ENCODE measurements around the gene KRTAP10-10. TPM values are rescaled to one million over a fixed set of nuclear protein-coding genes. Genes with fewer than 3 reads are reported as not detected.
"Not testable (repeated sequence)": the region's sequence is repeated elsewhere in the genome, so short reads cannot be mapped to it uniquely, and the experiment has no call there.

KRTAP10-10 gene
- total RNA-seq, 1 donor = not detected

DNA sequence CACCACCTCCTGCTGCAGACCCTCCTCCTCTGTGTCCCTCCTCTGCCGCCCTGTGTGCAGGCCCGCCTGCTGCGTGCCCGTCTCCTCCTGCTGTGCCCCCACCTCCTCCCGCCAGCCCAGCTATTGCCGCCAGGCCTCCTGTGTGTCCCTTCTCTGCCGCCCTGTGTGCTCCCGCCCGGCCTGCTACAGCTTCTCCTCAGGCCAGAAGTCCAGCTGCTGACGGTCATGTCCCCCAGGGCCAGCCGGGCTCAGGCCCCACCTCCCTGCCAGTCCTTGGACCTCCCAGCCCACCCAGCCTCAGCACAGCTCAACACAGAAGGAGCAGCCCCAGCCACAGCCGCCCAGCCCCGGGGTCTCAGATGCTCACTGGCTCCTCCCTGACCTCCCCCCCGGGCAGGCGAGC, 9.3 kb upstream of the KRTAP10-10 start:
- H3K4me1 ChIP-seq (ENCODE audit: insufficient read depth, low read length); H3K27me3 ChIP-seq (ENCODE audit: insufficient read depth, low read length); H3K4me3 ChIP-seq (ENCODE audit: low read length): not testable (repeated sequence)
- peaks cover 32% of the 10 kb centered on the region for H3K9me3 ChIP-seq (ENCODE audit: low read depth, low read length)

GRCh38 chr21:44628707-44629391, 8.3 kb upstream of the KRTAP10-10 start:
- no peak overlapping the region for H3K4me3 ChIP-seq (ENCODE audit: low read length)
- peaks cover 3% of the 10 kb centered on the region for H3K27me3 ChIP-seq (ENCODE audit: insufficient read depth, low read length)
- peaks cover 24% of the 10 kb centered on the region for H3K9me3 ChIP-seq (ENCODE audit: low read depth, low read length)
- peaks cover 4% of the 10 kb centered on the region for H3K4me1 ChIP-seq (ENCODE audit: insufficient read depth, low read length)

DNA sequence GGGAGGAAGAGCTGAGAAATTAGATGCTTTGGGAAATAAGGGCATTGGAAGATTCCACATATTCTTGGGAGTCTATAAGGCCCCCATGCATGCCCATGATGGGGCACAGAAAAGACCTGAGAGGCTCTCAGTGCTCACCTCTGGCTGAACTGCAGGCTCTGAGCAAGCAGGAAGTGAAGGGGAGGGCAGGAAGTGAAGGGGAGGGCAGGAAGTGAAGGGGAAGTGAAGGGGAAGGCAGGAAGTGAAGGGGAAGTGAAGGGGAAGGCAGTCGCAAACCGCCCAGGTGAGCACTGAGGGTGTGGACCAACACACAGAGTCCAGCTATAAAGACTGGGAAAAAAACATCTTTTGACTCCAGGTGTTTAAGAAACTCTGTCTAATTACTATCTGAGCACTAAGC, 6.7 kb upstream of the KRTAP10-10 start:
- H3K4me3 ChIP-seq (ENCODE audit: low read length) = no peak overlapping the region
- peaks cover 4% of the 10 kb centered on the region for H3K4me1 ChIP-seq (ENCODE audit: insufficient read depth, low read length)
- H3K9me3 ChIP-seq (ENCODE audit: low read depth, low read length) = peaks cover 15% of the 10 kb centered on the region
- H3K27me3 ChIP-seq (ENCODE audit: insufficient read depth, low read length) = peaks cover 3% of the 10 kb centered on the region

DNA sequence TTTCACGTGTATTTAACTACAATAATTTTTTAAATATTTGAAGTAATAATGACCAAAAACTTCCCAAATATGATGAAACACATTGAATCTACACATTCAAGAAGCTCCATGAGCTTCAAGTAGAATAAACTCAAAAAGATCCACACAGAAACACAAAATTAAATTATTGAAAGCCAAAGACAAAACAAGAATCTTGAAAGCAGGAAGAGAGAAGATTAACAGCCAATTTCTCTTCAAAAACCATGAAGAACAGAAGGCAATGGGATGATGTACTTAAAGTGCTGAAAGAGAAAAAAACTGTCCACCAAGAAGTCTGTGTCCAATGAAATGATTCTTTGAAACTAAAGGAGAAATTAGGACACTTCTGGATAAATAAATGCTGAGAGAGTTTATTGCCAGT, 5.1 kb upstream of the KRTAP10-10 start:
- peaks cover 3% of the 10 kb centered on the region for H3K27me3 ChIP-seq (ENCODE audit: insufficient read depth, low read length)
- peaks cover 15% of the 10 kb centered on the region for H3K9me3 ChIP-seq (ENCODE audit: low read depth, low read length)
- no peak overlapping the region for H3K4me3 ChIP-seq (ENCODE audit: low read length)
- peaks cover 4% of the 10 kb centered on the region for H3K4me1 ChIP-seq (ENCODE audit: insufficient read depth, low read length)

DNA sequence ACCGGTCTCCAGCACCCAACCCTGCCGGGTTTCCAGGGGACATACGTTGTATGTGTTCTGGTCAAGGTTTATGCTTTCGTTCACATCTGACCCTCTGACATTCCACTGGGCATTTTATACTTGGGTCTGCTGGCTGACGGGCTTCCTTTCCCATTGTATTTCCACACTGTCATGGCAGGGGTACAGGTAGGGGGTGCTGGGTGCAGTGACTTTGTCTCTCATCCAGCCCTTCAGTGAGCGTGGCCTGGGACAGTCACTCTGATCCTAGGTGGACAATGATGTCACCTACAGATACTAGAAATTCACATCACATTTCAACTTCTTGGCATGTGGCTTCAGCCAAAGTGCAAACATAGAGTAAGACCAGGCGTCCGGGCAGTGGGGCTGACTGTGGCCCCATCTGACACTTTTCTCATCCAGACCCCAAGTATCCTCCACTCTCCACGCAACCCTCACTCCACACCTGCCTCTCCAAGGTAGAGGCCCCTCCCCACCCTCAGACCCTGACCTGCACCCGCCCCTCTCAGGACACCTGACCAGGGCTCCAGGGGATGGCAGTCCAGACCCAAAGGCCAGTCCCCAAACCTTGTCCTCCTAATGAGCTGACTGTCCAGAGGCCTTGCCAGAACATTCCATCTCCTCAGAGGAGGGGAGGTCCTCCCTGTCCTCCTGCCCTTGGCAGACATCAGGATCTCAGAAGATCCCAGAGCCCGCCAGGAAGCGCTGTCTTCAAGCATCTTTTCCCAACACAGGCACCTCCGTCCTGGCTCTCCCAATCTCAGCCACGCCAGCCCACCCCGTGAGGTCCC, 743 bp upstream of the KRTAP10-10 start:
- Histone ChIP-seq H3K27me3 (ENCODE audit: insufficient read depth, low read length) (peaks cover 3% of the 10 kb centered on the region), H3K4me1 (ENCODE audit: insufficient read depth, low read length) (no peaks in the 10 kb centered on the region)

DNA sequence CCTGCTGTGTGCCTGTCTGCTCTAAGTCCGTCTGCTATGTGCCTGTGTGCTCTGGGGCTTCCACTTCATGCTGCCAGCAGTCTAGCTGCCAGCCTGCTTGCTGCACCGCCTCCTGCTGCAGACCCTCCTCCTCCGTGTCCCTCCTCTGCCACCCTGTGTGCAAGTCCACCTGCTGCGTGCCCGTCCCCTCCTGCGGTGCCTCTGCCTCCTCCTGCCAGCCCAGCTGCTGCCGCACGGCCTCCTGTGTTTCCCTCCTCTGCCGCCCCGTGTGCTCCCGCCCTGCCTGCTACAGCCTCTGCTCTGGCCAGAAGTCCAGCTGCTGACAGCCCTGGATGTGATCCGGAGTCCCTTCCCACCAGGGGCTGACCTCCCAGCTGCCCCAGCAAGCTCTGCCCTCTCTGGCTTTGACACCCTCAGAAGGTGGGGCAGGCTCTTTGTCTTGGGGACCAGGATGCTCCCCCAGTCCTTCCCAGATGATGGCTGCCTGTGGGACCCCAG, 744 bp downstream of the KRTAP10-10 start:
- H3K4me1 ChIP-seq (ENCODE audit: insufficient read depth, low read length); H3K4me3 ChIP-seq (ENCODE audit: low read length); H3K27me3 ChIP-seq (ENCODE audit: insufficient read depth, low read length); H3K9me3 ChIP-seq (ENCODE audit: low read depth, low read length): not testable (repeated sequence)

More for the DNA sequence above, 743 bp upstream of the KRTAP10-10 start:
- peaks cover 10% of the 10 kb centered on the region for H3K9me3 ChIP-seq (ENCODE audit: low read depth, low read length)
- no peak overlapping the region for H3K4me3 ChIP-seq (ENCODE audit: low read length)

DNA sequence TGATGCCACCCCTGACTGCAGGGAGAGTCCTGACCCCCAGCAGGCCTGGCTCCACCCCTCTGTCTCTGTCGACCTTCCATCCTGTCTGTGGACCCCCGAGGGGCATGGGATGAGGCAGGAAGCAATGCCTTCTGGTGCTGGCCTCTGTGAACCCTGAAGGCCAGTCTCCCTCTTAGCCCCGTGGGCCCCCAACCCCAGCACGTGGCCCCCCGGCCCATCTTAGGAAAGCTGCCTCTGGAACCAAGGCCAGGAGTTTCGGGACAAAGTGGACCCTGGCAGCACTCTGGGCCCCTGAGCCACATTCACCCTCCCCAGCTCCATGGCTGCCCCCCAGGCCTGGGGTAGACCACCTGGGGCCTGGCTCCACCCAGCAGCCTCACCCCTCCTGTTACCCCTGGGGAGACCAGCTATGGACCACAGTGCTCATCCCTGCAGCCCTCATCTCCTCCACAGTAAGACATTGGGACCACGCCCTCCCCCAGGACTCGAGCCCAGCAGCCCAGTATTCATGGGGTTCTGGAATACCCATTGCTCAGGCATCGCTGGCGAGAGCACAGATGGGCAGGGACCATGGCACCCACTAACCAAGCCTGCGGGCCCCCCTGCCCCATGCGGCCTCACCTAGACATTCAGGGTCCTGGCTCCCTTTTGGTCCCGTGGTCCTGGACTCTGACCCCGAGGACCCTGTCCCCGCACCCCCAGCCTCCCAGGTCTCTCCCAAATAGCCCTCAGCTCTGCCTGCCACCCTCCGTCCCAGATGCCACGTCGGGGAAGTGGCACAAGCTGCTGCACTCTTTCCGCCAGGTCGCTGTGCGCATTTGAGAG, 1.6 kb downstream of the KRTAP10-10 start:
- H3K9me3 ChIP-seq (ENCODE audit: low read depth, low read length); H3K27me3 ChIP-seq (ENCODE audit: insufficient read depth, low read length); H3K4me1 ChIP-seq (ENCODE audit: insufficient read depth, low read length); H3K4me3 ChIP-seq (ENCODE audit: low read length): not testable (repeated sequence)

DNA sequence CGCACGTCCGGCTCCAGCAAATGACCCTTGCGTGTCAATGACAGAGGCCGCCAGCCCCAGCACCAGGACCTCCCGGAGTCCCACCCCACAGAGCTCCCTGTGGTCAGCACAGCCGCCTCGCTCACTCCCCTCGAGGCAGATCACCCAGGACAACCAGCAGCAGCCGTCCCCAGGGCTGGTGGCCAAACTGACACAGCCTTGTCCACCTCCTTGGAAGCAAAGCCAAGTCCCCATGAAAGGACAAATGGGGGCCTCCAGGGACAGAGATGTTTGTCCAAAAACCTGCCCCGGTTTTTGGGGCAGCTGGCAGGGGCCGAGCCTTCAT, 2.1 kb downstream of the KRTAP10-10 start:
- peaks cover 6% of the 10 kb centered on the region for H3K9me3 ChIP-seq (ENCODE audit: low read depth, low read length)
- no peak overlapping the region for H3K4me3 ChIP-seq (ENCODE audit: low read length)
- H3K4me1 ChIP-seq (ENCODE audit: insufficient read depth, low read length) = no peaks in the 10 kb centered on the region

DNA sequence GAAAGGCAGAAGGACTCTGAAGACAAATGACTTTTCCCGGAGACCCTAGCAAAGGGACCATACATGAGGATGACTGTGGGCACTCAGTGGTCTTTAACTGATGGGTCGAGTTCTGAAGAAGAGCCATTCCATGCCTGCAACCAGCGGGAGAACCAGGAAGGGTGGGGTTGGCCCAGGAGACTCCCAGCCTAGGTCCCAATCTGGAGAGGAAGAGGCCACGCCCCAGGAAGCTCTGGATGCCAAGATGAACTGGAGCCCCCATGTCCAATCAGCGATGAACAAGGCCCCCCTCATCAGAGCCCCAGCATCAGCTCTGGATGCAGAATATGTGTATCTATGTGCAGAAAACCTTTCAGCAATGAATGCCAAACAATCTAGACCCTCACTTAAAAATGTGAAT, 3.6 kb downstream of the KRTAP10-10 start:
- H3K4me1 ChIP-seq (ENCODE audit: insufficient read depth, low read length) = no peaks in the 10 kb centered on the region

More for the DNA sequence above, 2.1 kb downstream of the KRTAP10-10 start:
- no peaks in the 10 kb centered on the region for H3K27me3 ChIP-seq (ENCODE audit: insufficient read depth, low read length)

DNA sequence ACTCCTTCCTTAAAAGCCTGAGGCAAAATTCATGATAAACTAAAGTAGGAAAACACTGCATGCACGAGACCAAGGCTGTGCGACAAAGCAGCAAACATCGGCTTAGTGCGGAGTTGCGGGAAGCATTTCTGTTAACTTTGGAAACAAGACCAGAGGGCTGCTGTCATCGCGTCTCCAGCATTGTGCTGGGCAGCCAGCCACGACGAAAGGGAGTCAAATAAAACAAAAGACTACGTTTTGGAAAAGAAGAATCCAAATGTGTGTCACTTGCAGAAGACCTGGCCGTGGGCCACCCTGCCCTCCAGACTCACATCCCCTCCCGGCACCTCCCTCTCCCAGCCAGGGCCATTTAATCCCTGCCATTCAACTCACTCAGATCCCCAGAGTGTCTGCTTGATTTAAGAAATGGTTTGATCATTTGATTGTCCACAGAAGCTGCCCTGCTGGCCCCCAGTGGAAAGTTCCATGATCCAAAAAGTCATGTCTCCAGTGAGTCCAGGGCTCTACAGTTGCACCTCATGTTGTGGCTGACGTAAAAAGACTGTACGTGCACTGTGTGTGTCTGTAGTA, 6.7 kb downstream of the KRTAP10-10 start:
- no peak overlapping the region for H3K4me3 ChIP-seq (ENCODE audit: low read length)

More for the DNA sequence above, 3.6 kb downstream of the KRTAP10-10 start:
- Histone ChIP-seq H3K4me3 (ENCODE audit: low read length) (no peak overlapping the region), H3K9me3 (ENCODE audit: low read depth, low read length) (peaks cover 14% of the 10 kb centered on the region), H3K27me3 (ENCODE audit: insufficient read depth, low read length) (no peaks in the 10 kb centered on the region)

GRCh38 chr21:44644878-44645277, 7.7 kb downstream of the KRTAP10-10 start:
- Histone ChIP-seq H3K9me3 (ENCODE audit: low read depth, low read length) (peaks cover 14% of the 10 kb centered on the region), H3K4me1 (ENCODE audit: insufficient read depth, low read length) (no peaks in the 10 kb centered on the region), H3K4me3 (ENCODE audit: low read length) (no peak overlapping the region), H3K27me3 (ENCODE audit: insufficient read depth, low read length) (no peaks in the 10 kb centered on the region)

More for the DNA sequence above, 6.7 kb downstream of the KRTAP10-10 start:
- Histone ChIP-seq H3K4me1 (ENCODE audit: insufficient read depth, low read length) (no peaks in the 10 kb centered on the region), H3K27me3 (ENCODE audit: insufficient read depth, low read length) (no peaks in the 10 kb centered on the region), H3K9me3 (ENCODE audit: low read depth, low read length) (peaks cover 14% of the 10 kb centered on the region)

DNA sequence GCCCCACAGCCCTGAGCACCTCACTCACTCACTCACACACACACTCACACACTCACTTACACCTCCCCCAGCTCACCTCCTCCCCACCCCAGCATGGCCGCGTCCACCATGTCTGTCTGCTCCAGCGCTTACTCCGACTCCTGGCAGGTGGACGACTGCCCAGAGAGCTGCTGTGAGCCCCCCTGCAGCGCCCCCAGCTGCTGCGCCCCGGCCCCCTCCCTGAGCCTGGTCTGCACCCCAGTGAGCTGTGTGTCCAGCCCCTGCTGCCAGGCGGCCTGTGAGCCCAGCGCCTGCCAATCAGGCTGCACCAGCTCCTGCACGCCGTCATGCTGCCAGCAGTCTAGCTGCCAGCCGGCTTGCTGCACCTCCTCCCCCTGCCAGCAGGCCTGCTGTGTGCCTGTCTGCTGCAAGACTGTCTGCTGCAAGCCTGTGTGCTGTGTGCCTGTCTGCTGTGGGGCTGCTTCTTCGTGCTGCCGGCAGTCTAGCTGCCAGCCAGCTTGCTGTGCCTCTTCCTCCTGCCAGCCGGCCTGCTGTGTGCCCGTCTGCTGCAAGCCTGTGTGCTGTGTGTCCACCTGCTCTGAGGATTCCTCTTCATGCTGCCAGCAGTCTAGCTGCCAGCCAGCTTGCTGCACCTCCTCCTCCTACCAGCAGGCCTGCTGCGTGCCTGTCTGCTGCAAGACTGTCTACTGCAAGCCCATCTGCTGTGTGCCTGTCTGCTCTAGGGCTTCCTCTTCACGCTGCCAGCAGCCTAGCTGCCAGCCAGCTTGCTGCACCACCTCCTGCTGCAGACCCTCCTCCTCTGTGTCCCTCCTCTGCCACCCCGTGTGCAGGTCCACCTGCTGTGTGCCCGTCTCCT, 9.4 kb downstream of the KRTAP10-10 start, which contains the start of gene KRTAP10-11:
KRTAP10-11 (plus strand) TSS at position 49 of the 856 bp plus-strand sequence; CDS start at position 94, 45 bp downstream.
- H3K4me3 ChIP-seq (ENCODE audit: low read length); H3K4me1 ChIP-seq (ENCODE audit: insufficient read depth, low read length); H3K27me3 ChIP-seq (ENCODE audit: insufficient read depth, low read length): not testable (repeated sequence)
- H3K9me3 ChIP-seq (ENCODE audit: low read depth, low read length) = peaks cover 14% of the 10 kb centered on the region

DNA sequence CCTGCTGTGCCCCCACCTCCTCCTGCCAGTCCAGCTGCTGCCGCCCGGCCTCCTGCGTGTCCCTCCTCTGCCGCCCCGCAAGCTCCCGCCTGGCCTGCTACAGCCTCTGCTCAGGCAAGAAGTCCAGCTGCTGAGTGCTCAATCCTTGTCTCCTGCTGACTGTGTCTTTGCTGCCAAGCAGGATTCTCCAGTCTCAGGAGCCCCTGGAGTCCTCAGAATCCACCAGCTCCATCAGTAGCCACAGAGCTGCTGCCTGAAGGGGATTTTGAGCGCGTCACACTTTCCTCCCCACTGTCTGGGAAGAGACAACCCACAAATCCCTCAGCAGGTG, 10.0 kb downstream of the KRTAP10-10 start:
- H3K27me3 ChIP-seq (ENCODE audit: insufficient read depth, low read length) = no peaks in the 10 kb centered on the region
- no peak overlapping the region for H3K4me3 ChIP-seq (ENCODE audit: low read length)
- no peaks in the 10 kb centered on the region for H3K4me1 ChIP-seq (ENCODE audit: insufficient read depth, low read length)
- peaks cover 14% of the 10 kb centered on the region for H3K9me3 ChIP-seq (ENCODE audit: low read depth, low read length)

Data from mononuclear cell (primary cell).